ENCODE measurements around the gene PRIMA1.

Gene PRIMA1

DNA sequence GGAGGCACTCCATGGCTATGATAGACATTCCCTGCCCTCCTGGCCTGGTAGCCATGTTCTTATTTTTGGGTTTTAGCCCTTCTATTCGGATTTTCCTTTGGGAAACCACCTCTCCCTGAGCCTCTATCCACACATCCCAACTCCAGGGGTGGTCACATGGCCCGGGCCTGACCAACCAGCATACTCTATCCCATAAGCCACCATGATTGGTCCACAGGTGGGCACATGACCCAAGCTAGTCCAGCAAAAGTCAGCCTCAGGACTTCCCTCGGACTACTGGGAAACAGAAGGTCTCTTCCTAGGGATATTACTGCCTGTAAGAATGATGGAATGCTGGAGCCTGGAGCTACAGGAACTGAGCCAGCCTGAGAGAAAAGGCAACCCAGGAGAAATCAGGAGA, 12.5 kb downstream of the PRIMA1 start:
- no peak for TF ChIP-seq CTCF (conservative IDR thresholded peaks at IDR 0.05; ENCODE audit: low read depth, low read length)
- no peak for DNase-seq (ENCODE audit: low read depth)
- H3K4me3 ChIP-seq (ENCODE audit: low read length): no peak overlapping the region

DNA sequence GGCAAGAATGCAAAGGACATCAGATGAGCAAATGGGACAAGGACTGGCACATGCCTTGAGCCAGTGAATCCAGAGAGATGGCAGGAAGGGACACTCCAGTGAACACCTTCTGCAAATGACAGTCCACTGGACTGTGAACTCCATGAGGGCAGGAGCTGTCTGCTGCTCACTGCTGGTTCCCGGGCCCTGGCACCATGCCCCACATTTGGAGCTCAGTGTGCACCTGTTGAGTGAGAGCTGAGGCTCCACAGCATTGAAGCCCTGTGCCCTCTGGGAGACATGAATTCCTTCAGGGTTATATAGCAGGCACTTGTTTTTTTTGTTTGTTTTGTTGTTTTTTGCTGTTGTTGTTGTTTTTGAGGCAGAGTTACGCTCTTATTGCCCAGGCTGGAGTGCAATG, 13.1 kb downstream of the PRIMA1 start:
- no peak for DNase-seq (ENCODE audit: low read depth)
- H3K4me3 ChIP-seq (ENCODE audit: low read length): no peak overlapping the region
- TF ChIP-seq CTCF (conservative IDR thresholded peaks at IDR 0.05; ENCODE audit: low read depth, low read length): no peak

- no peak for TF ChIP-seq CTCF (conservative IDR thresholded peaks at IDR 0.05; ENCODE audit: low read depth, low read length)
- DNase-seq (ENCODE audit: low read depth): no peak
- H3K4me3 ChIP-seq (ENCODE audit: low read length): no peak overlapping the region
Observed at GRCh38 chr14:93772263-93772662, 16.0 kb downstream of the PRIMA1 start.

GRCh38 chr14:93765970-93766369, 22.3 kb downstream of the PRIMA1 start:
- no peak for DNase-seq (ENCODE audit: low read depth)
- TF ChIP-seq CTCF (conservative IDR thresholded peaks at IDR 0.05; ENCODE audit: low read depth, low read length): no peak
- H3K4me3 ChIP-seq (ENCODE audit: low read length): no peak overlapping the region

DNA sequence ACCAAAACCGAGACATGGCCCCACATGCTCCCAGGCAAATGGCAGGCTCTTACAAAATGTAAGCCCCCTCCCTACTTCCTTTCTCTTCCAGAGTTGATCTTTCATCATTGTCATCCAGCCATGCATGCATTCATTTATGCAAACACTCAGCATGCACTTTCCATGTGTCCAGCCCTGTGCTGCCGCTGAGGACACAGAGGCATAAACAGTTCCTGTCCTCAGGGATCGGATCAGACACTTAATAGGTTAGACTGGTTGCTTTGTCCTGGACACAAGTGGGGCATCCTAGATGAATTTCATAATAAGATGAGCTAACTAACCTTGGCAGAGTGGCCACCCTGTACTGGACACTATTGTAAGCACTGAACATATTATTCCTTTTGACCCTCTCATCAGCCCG, 23.1 kb downstream of the PRIMA1 start:
- no peak overlapping the region for H3K4me3 ChIP-seq (ENCODE audit: low read length)
- no peak for DNase-seq (ENCODE audit: low read depth)
- TF ChIP-seq CTCF (conservative IDR thresholded peaks at IDR 0.05; ENCODE audit: low read depth, low read length): no peak

- no peak for DNase-seq (ENCODE audit: low read depth)
- TF ChIP-seq CTCF (conservative IDR thresholded peaks at IDR 0.05; ENCODE audit: low read depth, low read length): no peak
- H3K4me3 ChIP-seq (ENCODE audit: low read length): no peak overlapping the region
Observed at GRCh38 chr14:93764211-93764659, 24.1 kb downstream of the PRIMA1 start.

- TF ChIP-seq CTCF (conservative IDR thresholded peaks at IDR 0.05; ENCODE audit: low read depth, low read length): no peak
- no peak for DNase-seq (ENCODE audit: low read depth)
- no peak overlapping the region for H3K4me3 ChIP-seq (ENCODE audit: low read length)
Observed at GRCh38 chr14:93759719-93760307, 28.5 kb downstream of the PRIMA1 start.
